Epithelial cell of proximal tubule (primary cell): Measurements from ENCODE around the gene PPP1R36. TPM values are rescaled to one million over a fixed set of nuclear protein-coding genes. Genes with fewer than 3 reads are reported as not detected.

Source experiments
- DNase-seq: peaks from one replicate; pipeline ENCODE4 v3.0.0-alpha.2; 2011; ENCODE audit warnings: low read depth
- H3K4me3 ChIP-seq: 2 replicates; pipeline ENCODE4 v1.5.1; 2011; ENCODE audit warnings: low read depth, mild to moderate bottlenecking, low read length
- CTCF ChIP-seq: conservative IDR thresholded peaks from 2 replicates; pipeline ENCODE4 v1.5.1; 2012; ENCODE audit warnings: low read depth, mild to moderate bottlenecking, low read length
- total RNA-seq: library from RNA; depleted of rRNA; stranded (reverse); fragments of >200 nt; gene quantifications from 2 replicates; pipeline ENCODE4 v1.2.3, GENCODE V29; 2015

PPP1R36 gene
- total RNA-seq, 1 donor from 2014 or later = 0.12 TPM

- no peak for TF ChIP-seq CTCF
- DNase-seq = no peak
- H3K4me3 ChIP-seq = no peak overlapping the region
Observed at GRCh38 chr14:64581817-64582216, 32.1 kb downstream of the PPP1R36 start.

GRCh38 chr14:64584190-64584589 lies 34.4 kb downstream of the PPP1R36 start:
- H3K4me3 ChIP-seq = no peak overlapping the region
- TF ChIP-seq CTCF = no peak
- DNase-seq = no peak

GRCh38 chr14:64591809-64592208 lies 42.0 kb downstream of the PPP1R36 start:
- no peak for TF ChIP-seq CTCF
- no peak overlapping the region for H3K4me3 ChIP-seq
- no peak for DNase-seq

GRCh38 chr14:64594438-64594837 lies 44.7 kb downstream of the PPP1R36 start:
- TF ChIP-seq CTCF = no peak
- DNase-seq = no peak

GRCh38 chr14:64598404-64598803 lies 48.6 kb downstream of the PPP1R36 start:
- TF ChIP-seq CTCF = no peak
- H3K4me3 ChIP-seq = no peak overlapping the region
- DNase-seq = no peak

More at GRCh38 chr14:64594438-64594837, 44.7 kb downstream of the PPP1R36 start:
- no peak overlapping the region for H3K4me3 ChIP-seq

- TF ChIP-seq CTCF = no peak
- no peak overlapping the region for H3K4me3 ChIP-seq
- no peak for DNase-seq
Observed at GRCh38 chr14:64601571-64601970, 51.8 kb downstream of the PPP1R36 start.

- H3K4me3 ChIP-seq = no peak overlapping the region
- DNase-seq = no peak
- TF ChIP-seq CTCF = no peak
Observed at GRCh38 chr14:64602826-64603225, 53.1 kb downstream of the PPP1R36 start.
